Measurements from ENCODE around the gene STAT2.

STAT2 gene

GRCh38 chr12:56382611-56383010, 22.7 kb upstream of the STAT2 start:
- H2AFZ ChIP-seq (ENCODE audit: low read length) = no peak overlapping the region
- no peak overlapping the region for H3K9ac ChIP-seq (ENCODE audit: low read length)
- TF ChIP-seq EZH2 (IDR thresholded peaks at IDR 0.05; ENCODE audit: borderline replicate concordance, low read length) (no peak), CTCF (IDR thresholded peaks at IDR 0.05; ENCODE audit: low read length) (no peak)
- H3K9me2 ChIP-seq (ENCODE audit: low read depth, low read length) = no peaks in the 10 kb centered on the region
- no peaks in the 10 kb centered on the region for H4K20me1 ChIP-seq (ENCODE audit: insufficient read depth, low read length)
- H3K79me2 ChIP-seq (ENCODE audit: insufficient read depth, low read length) = no peaks in the 10 kb centered on the region
- H3K4me3 ChIP-seq (ENCODE audit: low read depth, low read length, poor library complexity, severe bottlenecking) = no peak overlapping the region
- H3K9me3 ChIP-seq (ENCODE audit: low read length) = no peaks in the 10 kb centered on the region
- H3K27me3 ChIP-seq (ENCODE audit: insufficient read depth, low read length) = no peaks in the 10 kb centered on the region
- peaks cover 3% of the 10 kb centered on the region for H3K4me1 ChIP-seq (ENCODE audit: insufficient read depth, low read length, severe bottlenecking)
- H3F3A ChIP-seq (ENCODE audit: insufficient read depth, low read length) = no peaks in the 10 kb centered on the region
- H3K36me3 ChIP-seq (ENCODE audit: insufficient read depth, low read length) = peaks cover 4% of the 10 kb centered on the region; the same call in 1 of the 2 replicates
- H3K4me2 ChIP-seq (ENCODE audit: low read length) = no peak overlapping the region
- H3K27ac ChIP-seq (ENCODE audit: low read depth, low read length, poor library complexity, severe bottlenecking) = no peak overlapping the region

- H3K79me2 ChIP-seq (ENCODE audit: insufficient read depth, low read length) = no peaks in the 10 kb centered on the region
- no peaks in the 10 kb centered on the region for H4K20me1 ChIP-seq (ENCODE audit: insufficient read depth, low read length)
- TF ChIP-seq EZH2 (IDR thresholded peaks at IDR 0.05; ENCODE audit: borderline replicate concordance, low read length) (no peak), CTCF (IDR thresholded peaks at IDR 0.05; ENCODE audit: low read length) (no peak)
- H3K9me3 ChIP-seq (ENCODE audit: low read length) = 0 out of 2 replicates have a peak, but pooled peaks cover 3% of the 10 kb centered on the region
- H3K4me2 ChIP-seq (ENCODE audit: low read length) = no peak overlapping the region
- H3K9ac ChIP-seq (ENCODE audit: low read length) = no peak overlapping the region
- H2AFZ ChIP-seq (ENCODE audit: low read length) = peak overlapping the region; percentile 84; the same call in 1 of the 2 replicates
- H3K9me2 ChIP-seq (ENCODE audit: low read depth, low read length) = no peaks in the 10 kb centered on the region
- no peak overlapping the region for H3K4me3 ChIP-seq (ENCODE audit: low read depth, low read length, poor library complexity, severe bottlenecking)
- H3F3A ChIP-seq (ENCODE audit: insufficient read depth, low read length) = no peaks in the 10 kb centered on the region
- H3K27me3 ChIP-seq (ENCODE audit: insufficient read depth, low read length) = no peaks in the 10 kb centered on the region
- peak overlapping the region; percentile 97 for H3K27ac ChIP-seq (ENCODE audit: low read depth, low read length, poor library complexity, severe bottlenecking)
- H3K36me3 ChIP-seq (ENCODE audit: insufficient read depth, low read length) = peaks cover 4% of the 10 kb centered on the region; the same call in 1 of the 2 replicates
- peaks cover 40% of the 10 kb centered on the region for H3K4me1 ChIP-seq (ENCODE audit: insufficient read depth, low read length, severe bottlenecking)
These were observed 18.0 kb upstream of the STAT2 start for GRCh38 chr12:56377989-56378316.

GRCh38 chr12:56377310-56377988, 17.5 kb upstream of the STAT2 start:
- no peak for TF ChIP-seq EZH2 (IDR thresholded peaks at IDR 0.05; ENCODE audit: borderline replicate concordance, low read length)
- no peak for TF ChIP-seq CTCF (IDR thresholded peaks at IDR 0.05; ENCODE audit: low read length)
- Histone ChIP-seq H4K20me1 (ENCODE audit: insufficient read depth, low read length) (no peaks in the 10 kb centered on the region), H3K9me2 (ENCODE audit: low read depth, low read length) (no peaks in the 10 kb centered on the region), H3F3A (ENCODE audit: insufficient read depth, low read length) (no peaks in the 10 kb centered on the region), H3K4me3 (ENCODE audit: low read depth, low read length, poor library complexity, severe bottlenecking) (no peak overlapping the region), H2AFZ (ENCODE audit: low read length) (peak overlapping the region; percentile 84; the same call in 1 of the 2 replicates), H3K27ac (ENCODE audit: low read depth, low read length, poor library complexity, severe bottlenecking) (peak overlapping the region; percentile 97), H3K4me1 (ENCODE audit: insufficient read depth, low read length, severe bottlenecking) (peaks cover 40% of the 10 kb centered on the region), H3K4me2 (ENCODE audit: low read length) (no peak overlapping the region), H3K27me3 (ENCODE audit: insufficient read depth, low read length) (no peaks in the 10 kb centered on the region), H3K9me3 (ENCODE audit: low read length) (0 out of 2 replicates have a peak, but pooled peaks cover 3% of the 10 kb centered on the region), H3K36me3 (ENCODE audit: insufficient read depth, low read length) (peaks cover 4% of the 10 kb centered on the region; the same call in 1 of the 2 replicates), H3K9ac (ENCODE audit: low read length) (no peak overlapping the region), H3K79me2 (ENCODE audit: insufficient read depth, low read length) (no peaks in the 10 kb centered on the region)
